Measurements from ENCODE around the gene PRKN.

PRKN gene

DNA sequence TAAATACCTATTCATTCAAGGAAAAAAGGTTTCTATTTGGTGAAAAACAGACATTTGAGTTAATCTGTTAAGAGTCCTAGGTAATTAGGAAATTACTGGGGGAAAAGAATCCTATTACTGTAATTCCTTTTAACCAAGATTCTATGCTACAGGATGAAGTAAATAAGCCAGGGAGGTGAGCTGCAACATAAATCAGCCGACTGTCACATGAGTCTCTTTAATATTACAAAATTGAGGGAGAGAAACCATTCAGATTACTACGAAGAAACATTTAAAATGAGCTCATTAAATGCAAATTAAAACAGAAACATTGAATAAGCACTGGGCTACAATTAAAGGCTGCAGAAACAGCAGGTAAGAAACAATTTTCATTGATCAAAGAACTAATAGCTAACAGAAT lies 5.3 kb downstream of the PRKN start:
- Histone ChIP-seq H3K4me3 (ENCODE audit: low read depth, low read length) (no peak overlapping the region), H3K4me1 (ENCODE audit: control insufficient read depth, insufficient read depth, low read length) (no peaks in the 10 kb centered on the region), H3K27ac (ENCODE audit: extremely low read depth, low read depth, low read length) (no peak overlapping the region), H3K36me3 (ENCODE audit: control insufficient read depth in 2 of 2, insufficient read depth in 1 of 2, low read length in 2 of 2) (no peaks in the 10 kb centered on the region), H3K9me3 (ENCODE audit: control insufficient read depth, insufficient read depth, low read depth, low read length) (no peaks in the 10 kb centered on the region)
- ChIA-PET POLR2A (no interaction called here), CTCF (interaction anchor here (0.7 kb wide), 1 partner anchor 47 kb away, joined by 3 read pairs; no protein-coding TSS in a partner anchor)
- TF ChIP-seq, protein P1, sequence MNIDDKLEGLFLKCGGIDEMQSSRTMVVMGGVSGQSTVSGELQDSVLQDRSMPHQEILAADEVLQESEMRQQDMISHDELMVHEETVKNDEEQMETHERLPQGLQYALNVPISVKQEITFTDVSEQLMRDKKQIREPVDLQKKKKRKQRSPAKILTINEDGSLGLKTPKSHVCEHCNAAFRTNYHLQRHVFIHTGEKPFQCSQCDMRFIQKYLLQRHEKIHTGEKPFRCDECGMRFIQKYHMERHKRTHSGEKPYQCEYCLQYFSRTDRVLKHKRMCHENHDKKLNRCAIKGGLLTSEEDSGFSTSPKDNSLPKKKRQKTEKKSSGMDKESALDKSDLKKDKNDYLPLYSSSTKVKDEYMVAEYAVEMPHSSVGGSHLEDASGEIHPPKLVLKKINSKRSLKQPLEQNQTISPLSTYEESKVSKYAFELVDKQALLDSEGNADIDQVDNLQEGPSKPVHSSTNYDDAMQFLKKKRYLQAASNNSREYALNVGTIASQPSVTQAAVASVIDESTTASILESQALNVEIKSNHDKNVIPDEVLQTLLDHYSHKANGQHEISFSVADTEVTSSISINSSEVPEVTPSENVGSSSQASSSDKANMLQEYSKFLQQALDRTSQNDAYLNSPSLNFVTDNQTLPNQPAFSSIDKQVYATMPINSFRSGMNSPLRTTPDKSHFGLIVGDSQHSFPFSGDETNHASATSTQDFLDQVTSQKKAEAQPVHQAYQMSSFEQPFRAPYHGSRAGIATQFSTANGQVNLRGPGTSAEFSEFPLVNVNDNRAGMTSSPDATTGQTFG (tag by site-specific recombination; IDR thresholded peaks at IDR 0.05; ENCODE audit: borderline replicate concordance) = no peak
- TF ChIP-seq, protein P2, sequence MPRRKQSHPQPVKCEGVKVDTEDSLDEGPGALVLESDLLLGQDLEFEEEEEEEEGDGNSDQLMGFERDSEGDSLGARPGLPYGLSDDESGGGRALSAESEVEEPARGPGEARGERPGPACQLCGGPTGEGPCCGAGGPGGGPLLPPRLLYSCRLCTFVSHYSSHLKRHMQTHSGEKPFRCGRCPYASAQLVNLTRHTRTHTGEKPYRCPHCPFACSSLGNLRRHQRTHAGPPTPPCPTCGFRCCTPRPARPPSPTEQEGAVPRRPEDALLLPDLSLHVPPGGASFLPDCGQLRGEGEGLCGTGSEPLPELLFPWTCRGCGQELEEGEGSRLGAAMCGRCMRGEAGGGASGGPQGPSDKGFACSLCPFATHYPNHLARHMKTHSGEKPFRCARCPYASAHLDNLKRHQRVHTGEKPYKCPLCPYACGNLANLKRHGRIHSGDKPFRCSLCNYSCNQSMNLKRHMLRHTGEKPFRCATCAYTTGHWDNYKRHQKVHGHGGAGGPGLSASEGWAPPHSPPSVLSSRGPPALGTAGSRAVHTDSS (tag by site-specific recombination; IDR thresholded peaks at IDR 0.05) = no peak
- no peak for TF ChIP-seq ZNF292 (tag by site-specific recombination; IDR thresholded peaks at IDR 0.05; ENCODE audit: borderline replicate concordance, low read depth)
- TF ChIP-seq, protein P3, sequence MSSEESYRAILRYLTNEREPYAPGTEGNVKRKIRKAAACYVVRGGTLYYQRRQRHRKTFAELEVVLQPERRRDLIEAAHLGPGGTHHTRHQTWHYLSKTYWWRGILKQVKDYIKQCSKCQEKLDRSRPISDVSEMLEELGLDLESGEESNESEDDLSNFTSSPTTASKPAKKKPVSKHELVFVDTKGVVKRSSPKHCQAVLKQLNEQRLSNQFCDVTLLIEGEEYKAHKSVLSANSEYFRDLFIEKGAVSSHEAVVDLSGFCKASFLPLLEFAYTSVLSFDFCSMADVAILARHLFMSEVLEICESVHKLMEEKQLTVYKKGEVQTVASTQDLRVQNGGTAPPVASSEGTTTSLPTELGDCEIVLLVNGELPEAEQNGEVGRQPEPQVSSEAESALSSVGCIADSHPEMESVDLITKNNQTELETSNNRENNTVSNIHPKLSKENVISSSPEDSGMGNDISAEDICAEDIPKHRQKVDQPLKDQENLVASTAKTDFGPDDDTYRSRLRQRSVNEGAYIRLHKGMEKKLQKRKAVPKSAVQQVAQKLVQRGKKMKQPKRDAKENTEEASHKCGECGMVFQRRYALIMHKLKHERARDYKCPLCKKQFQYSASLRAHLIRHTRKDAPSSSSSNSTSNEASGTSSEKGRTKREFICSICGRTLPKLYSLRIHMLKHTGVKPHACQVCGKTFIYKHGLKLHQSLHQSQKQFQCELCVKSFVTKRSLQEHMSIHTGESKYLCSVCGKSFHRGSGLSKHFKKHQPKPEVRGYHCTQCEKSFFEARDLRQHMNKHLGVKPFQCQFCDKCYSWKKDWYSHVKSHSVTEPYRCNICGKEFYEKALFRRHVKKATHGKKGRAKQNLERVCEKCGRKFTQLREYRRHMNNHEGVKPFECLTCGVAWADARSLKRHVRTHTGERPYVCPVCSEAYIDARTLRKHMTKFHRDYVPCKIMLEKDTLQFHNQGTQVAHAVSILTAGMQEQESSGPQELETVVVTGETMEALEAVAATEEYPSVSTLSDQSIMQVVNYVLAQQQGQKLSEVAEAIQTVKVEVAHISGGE (tag by site-specific recombination; conservative IDR thresholded peaks at IDR 0.05; ENCODE audit: low read depth) = no peak
- no peak for TF ChIP-seq SCRT2 (tag by site-specific recombination; IDR thresholded peaks at IDR 0.05)
- no peak for TF ChIP-seq SALL2 (tag by site-specific recombination; IDR thresholded peaks at IDR 0.05; ENCODE audit: borderline replicate concordance)
- TF ChIP-seq ZNF701 (tag by site-specific recombination; IDR thresholded peaks at IDR 0.05) = no peak
- no peak for TF ChIP-seq ZBTB17 (tag by site-specific recombination; IDR thresholded peaks at IDR 0.05)
- no peak for TF ChIP-seq YY2 (tag by site-specific recombination; IDR thresholded peaks at IDR 0.05)

DNA sequence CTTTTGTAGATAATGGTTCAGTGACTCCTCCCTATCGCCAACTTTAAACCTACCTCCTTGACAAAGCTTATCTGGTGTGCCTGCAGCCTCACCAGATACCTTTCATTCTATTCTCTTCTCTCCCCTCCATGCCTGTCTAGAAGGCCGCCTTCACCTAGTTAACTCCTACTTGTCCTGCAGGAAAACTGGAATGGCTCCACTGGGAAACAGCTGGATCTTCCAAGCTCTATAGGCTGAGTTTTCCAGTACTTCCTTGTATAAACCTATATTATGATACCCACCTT lies 6.2 kb downstream of the PRKN start:
- CTCF ChIA-PET = no interaction called here
- Histone ChIP-seq H3K27ac (ENCODE audit: extremely low read depth, low read depth, low read length) (no peak overlapping the region), H3K36me3 (ENCODE audit: control insufficient read depth in 2 of 2, insufficient read depth in 1 of 2, low read length in 2 of 2) (no peaks in the 10 kb centered on the region), H3K9me3 (ENCODE audit: control insufficient read depth, insufficient read depth, low read depth, low read length) (no peaks in the 10 kb centered on the region), H3K4me1 (ENCODE audit: control insufficient read depth, insufficient read depth, low read length) (no peaks in the 10 kb centered on the region), H3K4me3 (ENCODE audit: low read depth, low read length) (no peak overlapping the region)
- POLR2A ChIA-PET = no interaction called here
- no peak for TF ChIP-seq MEIS1 (CRISPR knock-in tag; IDR thresholded peaks at IDR 0.05; ENCODE audit: borderline replicate concordance)
- TF ChIP-seq, protein P1 (tag by site-specific recombination; IDR thresholded peaks at IDR 0.05; ENCODE audit: borderline replicate concordance) = no peak
- TF ChIP-seq, protein P4, sequence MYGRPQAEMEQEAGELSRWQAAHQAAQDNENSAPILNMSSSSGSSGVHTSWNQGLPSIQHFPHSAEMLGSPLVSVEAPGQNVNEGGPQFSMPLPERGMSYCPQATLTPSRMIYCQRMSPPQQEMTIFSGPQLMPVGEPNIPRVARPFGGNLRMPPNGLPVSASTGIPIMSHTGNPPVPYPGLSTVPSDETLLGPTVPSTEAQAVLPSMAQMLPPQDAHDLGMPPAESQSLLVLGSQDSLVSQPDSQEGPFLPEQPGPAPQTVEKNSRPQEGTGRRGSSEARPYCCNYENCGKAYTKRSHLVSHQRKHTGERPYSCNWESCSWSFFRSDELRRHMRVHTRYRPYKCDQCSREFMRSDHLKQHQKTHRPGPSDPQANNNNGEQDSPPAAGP (tag by site-specific recombination; IDR thresholded peaks at IDR 0.05) = no peak
- TF ChIP-seq, protein P5, sequence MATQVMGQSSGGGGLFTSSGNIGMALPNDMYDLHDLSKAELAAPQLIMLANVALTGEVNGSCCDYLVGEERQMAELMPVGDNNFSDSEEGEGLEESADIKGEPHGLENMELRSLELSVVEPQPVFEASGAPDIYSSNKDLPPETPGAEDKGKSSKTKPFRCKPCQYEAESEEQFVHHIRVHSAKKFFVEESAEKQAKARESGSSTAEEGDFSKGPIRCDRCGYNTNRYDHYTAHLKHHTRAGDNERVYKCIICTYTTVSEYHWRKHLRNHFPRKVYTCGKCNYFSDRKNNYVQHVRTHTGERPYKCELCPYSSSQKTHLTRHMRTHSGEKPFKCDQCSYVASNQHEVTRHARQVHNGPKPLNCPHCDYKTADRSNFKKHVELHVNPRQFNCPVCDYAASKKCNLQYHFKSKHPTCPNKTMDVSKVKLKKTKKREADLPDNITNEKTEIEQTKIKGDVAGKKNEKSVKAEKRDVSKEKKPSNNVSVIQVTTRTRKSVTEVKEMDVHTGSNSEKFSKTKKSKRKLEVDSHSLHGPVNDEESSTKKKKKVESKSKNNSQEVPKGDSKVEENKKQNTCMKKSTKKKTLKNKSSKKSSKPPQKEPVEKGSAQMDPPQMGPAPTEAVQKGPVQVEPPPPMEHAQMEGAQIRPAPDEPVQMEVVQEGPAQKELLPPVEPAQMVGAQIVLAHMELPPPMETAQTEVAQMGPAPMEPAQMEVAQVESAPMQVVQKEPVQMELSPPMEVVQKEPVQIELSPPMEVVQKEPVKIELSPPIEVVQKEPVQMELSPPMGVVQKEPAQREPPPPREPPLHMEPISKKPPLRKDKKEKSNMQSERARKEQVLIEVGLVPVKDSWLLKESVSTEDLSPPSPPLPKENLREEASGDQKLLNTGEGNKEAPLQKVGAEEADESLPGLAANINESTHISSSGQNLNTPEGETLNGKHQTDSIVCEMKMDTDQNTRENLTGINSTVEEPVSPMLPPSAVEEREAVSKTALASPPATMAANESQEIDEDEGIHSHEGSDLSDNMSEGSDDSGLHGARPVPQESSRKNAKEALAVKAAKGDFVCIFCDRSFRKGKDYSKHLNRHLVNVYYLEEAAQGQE (tag by site-specific recombination; IDR thresholded peaks at IDR 0.05) = no peak
- TF ChIP-seq, protein P6, sequence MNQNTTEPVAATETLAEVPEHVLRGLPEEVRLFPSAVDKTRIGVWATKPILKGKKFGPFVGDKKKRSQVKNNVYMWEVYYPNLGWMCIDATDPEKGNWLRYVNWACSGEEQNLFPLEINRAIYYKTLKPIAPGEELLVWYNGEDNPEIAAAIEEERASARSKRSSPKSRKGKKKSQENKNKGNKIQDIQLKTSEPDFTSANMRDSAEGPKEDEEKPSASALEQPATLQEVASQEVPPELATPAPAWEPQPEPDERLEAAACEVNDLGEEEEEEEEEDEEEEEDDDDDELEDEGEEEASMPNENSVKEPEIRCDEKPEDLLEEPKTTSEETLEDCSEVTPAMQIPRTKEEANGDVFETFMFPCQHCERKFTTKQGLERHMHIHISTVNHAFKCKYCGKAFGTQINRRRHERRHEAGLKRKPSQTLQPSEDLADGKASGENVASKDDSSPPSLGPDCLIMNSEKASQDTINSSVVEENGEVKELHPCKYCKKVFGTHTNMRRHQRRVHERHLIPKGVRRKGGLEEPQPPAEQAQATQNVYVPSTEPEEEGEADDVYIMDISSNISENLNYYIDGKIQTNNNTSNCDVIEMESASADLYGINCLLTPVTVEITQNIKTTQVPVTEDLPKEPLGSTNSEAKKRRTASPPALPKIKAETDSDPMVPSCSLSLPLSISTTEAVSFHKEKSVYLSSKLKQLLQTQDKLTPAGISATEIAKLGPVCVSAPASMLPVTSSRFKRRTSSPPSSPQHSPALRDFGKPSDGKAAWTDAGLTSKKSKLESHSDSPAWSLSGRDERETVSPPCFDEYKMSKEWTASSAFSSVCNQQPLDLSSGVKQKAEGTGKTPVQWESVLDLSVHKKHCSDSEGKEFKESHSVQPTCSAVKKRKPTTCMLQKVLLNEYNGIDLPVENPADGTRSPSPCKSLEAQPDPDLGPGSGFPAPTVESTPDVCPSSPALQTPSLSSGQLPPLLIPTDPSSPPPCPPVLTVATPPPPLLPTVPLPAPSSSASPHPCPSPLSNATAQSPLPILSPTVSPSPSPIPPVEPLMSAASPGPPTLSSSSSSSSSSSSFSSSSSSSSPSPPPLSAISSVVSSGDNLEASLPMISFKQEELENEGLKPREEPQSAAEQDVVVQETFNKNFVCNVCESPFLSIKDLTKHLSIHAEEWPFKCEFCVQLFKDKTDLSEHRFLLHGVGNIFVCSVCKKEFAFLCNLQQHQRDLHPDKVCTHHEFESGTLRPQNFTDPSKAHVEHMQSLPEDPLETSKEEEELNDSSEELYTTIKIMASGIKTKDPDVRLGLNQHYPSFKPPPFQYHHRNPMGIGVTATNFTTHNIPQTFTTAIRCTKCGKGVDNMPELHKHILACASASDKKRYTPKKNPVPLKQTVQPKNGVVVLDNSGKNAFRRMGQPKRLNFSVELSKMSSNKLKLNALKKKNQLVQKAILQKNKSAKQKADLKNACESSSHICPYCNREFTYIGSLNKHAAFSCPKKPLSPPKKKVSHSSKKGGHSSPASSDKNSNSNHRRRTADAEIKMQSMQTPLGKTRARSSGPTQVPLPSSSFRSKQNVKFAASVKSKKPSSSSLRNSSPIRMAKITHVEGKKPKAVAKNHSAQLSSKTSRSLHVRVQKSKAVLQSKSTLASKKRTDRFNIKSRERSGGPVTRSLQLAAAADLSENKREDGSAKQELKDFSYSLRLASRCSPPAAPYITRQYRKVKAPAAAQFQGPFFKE (tag by site-specific recombination; IDR thresholded peaks at IDR 0.05; ENCODE audit: borderline replicate concordance) = no peak
